GM21447 (cell line): ENCODE data around the gene MAPK8IP1.

Source experiments
- ATAC-seq: cut with Tn5 transposase; IDR thresholded peaks from one replicate; pipeline ENCODE4 v1.9.1; 2021; ENCODE audit not compliant: unreplicated experiment

MAPK8IP1 gene

DNA sequence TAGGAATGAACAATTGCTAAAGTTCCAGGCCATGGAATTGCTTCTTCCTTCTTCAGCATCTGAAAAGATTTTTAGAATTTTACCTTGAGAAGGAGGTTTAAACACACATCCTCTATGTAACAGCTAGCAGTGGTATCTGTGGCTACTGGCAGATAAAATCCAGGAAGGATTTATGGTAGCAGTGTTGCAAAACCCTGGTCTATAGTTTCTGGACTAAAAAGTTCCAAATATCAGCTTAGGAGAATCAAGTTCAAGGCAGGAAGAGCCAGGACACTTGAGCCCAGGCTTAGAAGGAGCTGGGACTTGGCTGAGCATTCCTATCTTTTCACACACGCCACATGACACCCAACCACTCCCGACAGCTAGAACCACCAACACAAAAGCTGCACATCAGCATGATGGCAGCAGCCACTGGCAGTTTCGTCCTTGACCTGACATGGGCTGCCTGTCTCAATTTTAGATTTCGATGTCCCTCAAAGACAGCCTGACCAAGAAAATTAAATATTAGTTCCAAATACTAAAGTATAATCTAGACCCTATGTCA is 51.1 kb downstream of the MAPK8IP1 start:
- ATAC-seq, result no peak

DNA sequence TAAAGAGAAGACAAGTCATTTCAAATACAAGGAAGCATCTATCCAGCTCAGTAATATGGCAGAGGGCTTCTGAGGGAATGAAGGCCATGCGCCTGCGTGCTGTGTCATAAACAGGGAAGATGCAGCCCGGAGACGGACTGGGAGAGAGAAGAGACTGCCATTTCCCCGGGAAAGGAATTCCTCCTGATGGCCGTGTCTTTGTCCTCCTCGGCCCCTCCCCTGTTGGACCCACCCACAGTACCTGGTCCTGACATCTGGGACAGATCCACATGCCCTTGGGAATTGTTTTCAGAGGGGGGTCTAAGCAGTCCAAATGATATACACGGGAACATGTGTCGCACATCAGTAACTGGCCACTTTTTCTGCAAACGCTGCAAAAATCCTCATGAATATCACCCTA is 52.5 kb downstream of the MAPK8IP1 start:
- no peak for ATAC-seq

DNA sequence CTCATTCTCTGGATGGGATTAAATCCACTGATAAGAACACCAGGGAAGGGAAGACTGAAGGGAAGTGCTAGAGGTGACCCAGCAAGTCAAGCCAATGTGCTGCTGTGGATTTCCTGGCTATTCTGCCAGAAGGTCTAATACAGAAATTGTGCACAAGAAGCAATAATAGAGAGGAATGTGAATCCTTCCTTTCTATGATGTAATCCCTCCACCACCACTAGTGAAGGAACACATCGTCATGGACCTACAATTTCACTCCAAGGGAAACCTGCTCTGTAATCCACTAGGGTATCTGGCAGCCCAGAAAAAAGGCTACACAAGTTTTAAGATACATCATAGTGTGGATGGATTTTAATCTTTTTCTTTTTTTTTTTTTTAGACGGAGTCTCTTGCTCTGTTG is 54.4 kb downstream of the MAPK8IP1 start:
- ATAC-seq, result no peak

DNA sequence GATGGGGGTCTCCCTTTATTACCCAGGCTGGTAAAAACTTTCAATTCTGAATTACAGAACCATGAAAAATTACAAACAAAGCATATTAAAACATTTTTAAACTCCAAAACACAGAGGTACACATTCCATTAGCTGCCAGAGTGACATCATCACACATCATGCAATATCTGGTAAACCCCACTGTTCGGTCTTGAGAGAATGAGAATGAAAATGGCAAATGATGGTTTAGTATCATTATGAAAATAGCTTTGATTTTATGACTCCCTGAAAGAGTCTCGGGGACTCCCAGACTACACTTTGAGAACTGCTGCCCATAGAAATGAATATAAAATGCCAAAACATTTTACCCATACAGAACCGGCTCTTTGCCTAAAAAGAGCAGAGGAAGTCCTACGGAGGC is 55.8 kb downstream of the MAPK8IP1 start:
- no peak for ATAC-seq

DNA sequence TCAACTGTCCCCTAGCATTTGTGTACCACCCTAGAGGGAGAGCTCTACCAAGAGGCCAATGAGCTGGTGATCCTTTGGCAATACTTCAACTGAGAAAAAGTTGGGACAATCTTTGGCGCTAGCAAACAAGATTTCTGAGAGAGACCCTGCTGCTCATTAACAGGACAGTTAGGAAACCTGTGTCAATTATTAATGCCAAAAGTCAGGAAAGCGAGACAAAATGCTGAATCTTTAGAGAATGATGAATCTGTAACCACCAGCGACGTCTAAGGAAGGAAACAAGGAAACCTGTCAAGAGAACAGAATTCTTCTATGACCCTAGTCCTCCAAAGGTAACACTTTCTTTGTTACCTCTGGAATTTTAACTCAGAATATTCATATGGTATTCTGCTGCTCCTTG is 56.9 kb downstream of the MAPK8IP1 start:
- no peak for ATAC-seq

DNA sequence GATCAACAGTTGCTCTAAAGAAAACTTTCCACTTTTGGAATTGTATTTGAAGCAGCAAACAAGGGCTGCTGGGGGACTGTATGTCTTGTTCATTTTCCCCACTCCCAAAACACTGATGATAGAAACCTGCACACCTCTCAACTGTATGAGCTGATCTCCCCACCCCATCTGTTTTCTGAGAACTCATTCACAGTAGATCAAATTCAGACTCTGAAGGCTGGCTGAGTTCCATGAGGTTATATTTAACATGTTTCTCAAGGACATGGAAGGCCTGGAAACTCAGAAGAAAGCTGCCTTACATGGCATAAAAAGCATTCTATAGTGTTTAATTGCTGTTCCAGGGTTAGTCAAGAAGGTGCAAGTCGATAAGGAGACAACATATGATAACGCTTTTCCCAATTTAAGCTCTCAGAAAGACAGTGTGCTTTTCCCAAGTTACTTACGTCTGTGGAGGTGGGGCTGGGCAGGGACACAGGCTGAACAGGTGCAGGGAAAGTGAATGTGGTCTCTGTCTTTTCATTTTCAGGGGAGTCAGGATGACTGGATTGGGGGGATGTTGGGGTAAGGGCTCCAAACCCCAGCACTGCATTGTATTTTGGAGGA is 60.0 kb downstream of the MAPK8IP1 start:
- ATAC-seq, result no peak

DNA sequence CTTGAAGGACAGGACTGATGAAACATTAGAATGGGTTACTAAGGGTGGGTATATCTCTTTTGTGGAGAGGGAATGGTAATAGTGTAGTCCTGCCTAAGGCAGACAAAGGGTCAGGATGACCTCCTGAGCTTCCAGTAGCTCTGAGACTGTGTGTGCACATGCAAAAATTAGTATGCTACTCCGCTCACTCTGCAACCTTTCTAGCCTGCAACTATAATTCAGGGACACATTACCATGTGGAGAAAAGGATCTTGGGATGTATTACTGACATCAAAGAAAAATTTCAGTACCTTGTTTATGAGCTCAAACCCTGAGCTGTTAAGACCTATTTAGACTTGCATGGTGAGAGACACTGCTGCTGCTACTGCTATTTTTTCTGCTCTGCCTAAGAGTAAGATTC is 62.4 kb downstream of the MAPK8IP1 start:
- ATAC-seq, result no peak

DNA sequence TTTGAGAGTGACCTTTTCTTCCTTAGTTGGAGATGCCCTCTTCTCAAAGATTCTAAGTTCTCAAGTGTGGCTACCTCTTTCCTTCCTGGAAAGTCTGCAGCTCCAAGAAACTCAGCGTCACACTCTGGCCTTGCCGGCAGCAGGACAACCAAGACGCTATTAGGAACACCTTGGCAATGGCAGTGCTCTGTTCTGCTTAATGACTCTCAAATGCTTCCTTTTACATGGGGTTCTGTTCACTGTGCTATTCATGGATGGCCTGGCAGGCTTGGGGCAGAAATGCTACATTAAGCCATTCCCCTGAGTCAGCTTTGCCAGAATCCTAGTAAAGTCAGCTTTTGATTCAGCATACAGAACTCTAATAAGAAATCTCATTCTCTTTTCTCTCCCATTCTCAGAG is 62.9 kb downstream of the MAPK8IP1 start:
- ATAC-seq, result no peak

DNA sequence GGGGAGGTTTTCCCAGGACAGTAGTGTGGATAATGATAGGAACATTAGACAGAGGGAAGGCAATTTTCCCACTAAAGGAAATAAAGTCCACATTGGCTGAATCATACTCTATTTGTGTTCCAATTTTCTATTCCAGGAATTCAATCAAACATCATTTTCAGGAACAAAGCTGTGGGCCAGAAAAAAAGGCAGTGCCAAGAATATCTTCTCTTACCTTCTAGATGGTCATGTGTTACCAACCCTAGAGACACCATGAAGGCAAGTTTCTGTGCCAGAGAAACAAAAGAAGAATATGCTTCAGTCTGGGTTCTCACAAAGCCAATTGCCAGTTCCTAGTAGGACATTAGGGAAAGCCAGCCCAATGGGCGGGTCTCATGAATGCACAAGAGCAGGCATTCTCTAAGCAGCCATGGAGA is 64.5 kb downstream of the MAPK8IP1 start:
- ATAC-seq, result no peak
